Measurements from ENCODE around the gene BRMS1. TPM values are rescaled to one million over a fixed set of nuclear protein-coding genes. Genes with fewer than 3 reads are reported as not detected.

BRMS1 gene, protein sequence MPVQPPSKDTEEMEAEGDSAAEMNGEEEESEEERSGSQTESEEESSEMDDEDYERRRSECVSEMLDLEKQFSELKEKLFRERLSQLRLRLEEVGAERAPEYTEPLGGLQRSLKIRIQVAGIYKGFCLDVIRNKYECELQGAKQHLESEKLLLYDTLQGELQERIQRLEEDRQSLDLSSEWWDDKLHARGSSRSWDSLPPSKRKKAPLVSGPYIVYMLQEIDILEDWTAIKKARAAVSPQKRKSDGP
- total RNA-seq, result 49.1 and 54.2 TPM in 2 replicates

DNA sequence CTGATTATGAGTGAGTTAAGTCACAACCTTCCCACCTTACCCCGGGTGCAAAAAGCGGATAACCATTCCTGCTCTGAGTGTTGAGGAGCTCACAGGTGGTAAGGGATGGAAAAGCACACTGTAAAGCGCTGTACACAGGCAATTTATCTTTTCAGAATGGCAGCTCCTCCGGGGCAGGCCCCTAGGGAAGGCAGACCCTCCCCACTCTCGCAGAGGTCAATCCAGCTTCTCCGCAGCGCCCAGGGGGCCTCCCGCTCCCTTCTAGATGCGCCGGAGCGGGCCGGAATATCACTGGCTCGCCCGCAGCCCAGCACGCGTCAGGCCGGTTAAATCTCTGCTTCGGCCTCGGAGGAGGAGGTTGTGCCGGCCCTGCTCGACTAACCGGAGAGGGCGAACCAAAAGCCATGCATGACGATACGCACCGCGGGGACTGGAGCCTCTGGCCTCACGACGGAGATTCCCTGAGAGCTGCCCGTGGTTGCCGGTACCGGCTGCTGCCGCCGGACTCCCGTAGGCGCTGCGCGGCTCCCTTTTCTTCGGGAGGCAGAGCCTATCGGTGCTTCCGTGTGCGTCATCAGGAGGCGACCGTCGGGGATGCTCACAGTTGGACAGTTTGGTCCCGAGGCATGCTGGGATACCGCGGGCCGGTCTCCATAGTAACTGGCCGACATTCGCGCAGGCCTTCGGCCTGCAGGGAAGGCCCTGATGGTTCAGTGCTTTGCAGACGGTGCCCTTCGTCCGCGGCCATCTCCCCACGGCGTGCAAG, at the start of gene BRMS1:
TSS of gene BRMS1 (minus strand) at position 555 of the 766 bp plus-strand sequence. CDS start 2,870 bp downstream, outside the sequence.

DNA sequence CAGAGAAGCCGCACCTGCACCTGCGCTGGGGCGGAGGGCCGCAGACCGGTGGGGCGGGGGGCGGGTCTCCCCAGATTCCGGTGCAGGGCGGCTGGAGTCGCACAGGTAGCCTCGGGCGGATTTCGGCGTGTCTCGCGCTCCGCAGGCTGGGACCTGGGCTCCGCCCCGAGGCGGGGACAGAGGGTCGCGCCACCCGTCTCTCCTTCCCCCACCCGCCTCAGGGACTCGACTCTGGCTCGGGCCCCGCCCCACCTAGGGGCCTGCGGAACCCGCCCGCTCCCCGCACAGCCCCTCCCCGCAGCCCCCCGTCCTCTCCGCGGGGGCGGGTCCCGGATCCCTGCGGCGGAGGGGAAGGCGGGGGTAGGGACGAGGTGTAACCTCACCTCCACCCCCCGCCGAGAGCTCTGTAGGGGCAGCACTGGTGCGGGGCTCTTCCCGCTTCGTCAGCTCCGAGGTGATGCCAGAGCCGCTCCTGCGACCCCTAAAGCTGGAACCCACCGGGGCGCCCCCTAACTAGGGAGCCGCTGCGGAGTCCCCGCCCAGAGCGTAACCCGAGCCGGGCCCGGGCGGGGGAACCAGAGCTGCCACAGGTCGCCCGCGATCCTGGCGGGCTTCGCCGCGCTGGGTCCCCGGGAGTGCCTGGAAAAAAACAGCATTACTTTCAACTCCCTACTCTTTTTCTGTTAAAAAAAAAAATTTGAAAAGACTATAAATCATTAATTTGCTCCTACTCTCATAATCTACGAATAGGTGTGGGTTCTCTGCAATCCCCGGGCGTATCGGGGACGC, 26.9 kb upstream of the BRMS1 start, which contains the start of gene SLC29A2:
TSS of gene SLC29A2 (minus strand) at position 134 of the 789 bp plus-strand sequence. CDS start 169 bp downstream, outside the sequence.

DNA sequence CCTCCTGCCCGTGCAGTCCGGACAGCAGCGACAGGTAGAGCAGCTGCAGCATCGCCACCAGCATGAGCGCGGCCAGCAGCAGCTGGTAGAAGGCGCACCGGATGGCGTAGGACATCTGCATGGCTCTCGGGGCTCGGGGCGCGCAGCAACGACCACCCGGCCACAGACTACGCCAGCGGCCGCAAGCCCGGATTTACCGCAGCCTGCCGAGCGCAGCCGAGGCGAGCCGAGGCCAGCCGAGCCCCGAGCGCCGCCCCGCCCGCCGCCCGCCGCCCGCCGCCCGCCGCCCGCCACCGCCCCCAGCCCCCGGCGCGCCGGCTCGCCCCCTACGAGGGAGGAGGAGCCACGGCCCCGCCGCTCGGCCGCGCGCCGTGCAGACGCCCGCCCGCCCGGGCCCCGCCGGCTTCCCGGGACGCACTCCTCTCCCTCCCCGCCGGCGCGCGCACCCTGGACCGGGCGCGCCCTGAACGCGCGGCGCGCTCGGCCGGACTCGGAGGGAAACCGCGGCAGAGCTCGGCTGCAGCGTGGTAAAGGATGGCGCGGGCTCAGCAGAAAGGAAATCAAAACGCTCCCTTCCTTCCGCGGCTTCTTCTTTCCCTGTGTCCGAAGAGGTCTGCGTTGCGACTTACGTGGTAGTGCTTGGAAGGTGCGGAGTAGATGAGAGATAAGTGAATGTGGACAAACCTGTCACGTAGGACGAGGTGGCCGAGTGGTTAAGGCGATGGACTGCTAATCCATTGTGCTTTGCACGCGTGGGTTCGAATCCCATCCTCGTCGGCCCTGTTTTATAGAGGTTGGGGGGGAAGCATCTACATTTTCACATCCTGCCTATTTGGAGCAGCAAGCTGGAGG, 2.7 kb upstream of the BRMS1 start, which contains the start of gene B4GAT1:
TSS of gene B4GAT1 (minus strand) at position 205 of the 852 bp plus-strand sequence. CDS start at position 121, 84 bp downstream.

DNA sequence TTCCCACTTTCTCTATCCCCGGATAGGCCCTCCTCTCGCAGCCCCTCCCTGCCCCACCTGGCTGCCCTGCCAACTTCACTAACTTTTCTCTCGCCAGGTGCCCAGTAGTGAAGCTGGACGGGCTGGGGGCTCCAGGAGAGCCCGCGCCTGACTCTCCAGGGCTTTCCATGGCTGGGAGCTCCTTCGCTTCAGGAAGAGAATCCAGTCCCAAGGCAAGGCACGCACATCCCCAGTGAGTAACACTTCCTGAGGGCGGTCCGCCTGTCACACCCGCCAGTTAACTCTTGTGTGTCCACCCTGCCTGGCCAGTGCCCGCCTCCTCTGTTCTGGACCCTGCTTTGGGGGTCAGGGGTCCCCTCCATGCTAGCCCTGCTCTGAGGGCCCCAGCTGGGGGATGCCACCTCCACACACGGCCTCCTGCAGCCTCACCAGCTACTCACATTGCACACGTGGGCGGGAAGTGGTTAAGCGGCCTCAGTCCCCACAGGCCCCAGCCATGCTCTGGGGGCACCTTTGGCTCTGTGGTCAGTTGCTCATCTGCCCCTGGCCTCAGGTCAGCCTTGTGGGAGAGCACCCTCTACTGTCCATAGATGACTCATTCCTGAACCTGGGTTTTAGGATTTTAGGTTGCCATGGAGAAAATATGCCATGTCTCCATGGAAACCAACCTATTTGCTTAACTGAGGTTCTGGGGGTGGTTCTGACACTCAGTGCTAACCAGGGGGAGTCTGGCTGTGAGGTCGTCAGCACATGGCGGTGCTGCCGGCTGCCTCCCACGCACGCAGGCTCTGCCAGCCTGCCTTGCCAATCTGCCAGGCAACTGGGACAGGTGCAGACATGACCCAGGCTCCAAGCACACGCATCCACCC, 8.4 kb downstream of the BRMS1 start, which contains the start of gene RIN1:
TSS of gene RIN1 (minus strand) at position 201 of the 869 bp plus-strand sequence. CDS start at position 169, 32 bp downstream.

DNA sequence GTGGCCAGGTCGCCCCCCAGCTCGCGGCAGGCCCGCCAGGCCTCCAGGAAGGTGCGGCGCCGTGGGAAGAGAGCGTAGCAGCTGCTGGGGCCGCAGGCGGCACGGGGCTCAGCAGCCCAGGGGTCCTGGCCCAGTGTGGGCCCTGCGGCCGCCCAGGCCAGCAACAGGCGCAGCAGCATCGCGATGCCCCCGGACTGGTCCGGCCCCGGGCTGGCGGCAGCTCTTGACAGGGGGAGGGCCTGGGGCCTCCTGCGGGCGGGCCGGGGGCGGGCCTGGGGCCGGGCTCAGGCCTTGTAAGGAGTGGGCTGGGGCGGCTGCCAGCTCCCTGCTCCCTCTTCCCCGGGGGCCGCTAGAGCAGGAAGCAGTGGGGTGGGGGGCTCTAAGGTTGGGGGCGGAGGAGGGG, 28.1 kb downstream of the BRMS1 start, which contains the start of gene CD248:
TSS of gene CD248 (minus strand) at position 196 of the 403 bp plus-strand sequence. CDS start at position 179, 17 bp downstream.

DNA sequence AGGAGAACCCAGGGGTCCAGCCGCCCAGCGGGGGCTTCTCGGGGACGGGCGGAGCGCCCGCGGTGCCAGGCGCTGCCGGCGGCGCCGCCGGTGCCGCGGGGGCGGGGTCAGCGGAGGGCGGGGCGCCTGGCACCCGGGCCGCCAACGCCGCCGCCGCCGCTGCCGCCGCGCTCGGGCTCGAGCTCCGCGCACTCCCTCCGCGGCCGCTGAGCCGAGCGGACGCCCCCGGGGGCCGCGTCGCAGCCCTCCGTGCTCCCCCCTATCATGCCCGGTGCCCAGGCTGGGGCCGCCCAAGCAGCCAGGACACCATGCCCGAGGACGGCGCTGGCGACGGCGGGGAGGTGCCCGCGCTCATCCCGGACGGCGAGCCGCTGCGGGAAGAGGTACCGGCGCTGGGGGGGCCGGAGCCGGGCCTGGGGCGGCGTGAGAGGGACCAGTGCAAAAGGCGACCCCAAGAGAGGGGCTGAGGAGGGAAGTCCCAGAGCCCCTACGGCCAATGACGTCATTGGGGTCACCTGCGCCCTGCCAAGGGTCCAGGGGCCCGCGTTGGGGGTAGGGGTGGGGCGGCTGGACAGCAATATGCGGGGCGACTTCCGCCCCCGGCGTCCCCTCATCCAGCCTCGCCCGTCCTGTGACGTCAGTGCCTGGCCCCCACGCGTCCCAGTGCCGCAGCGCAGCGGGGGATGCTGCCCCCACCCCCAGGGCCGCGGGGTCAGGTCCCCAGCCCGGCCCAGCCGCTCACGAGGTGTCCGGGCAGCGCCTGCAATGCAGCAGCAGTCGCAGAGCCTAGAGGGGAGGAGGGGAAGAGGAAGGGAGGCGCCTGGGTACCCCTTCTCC, 53.0 kb downstream of the BRMS1 start, which contains the start of gene TMEM151A:
TSS of gene TMEM151A (plus strand) at position 189 of the 837 bp plus-strand sequence. CDS start at position 309, 120 bp downstream.

DNA sequence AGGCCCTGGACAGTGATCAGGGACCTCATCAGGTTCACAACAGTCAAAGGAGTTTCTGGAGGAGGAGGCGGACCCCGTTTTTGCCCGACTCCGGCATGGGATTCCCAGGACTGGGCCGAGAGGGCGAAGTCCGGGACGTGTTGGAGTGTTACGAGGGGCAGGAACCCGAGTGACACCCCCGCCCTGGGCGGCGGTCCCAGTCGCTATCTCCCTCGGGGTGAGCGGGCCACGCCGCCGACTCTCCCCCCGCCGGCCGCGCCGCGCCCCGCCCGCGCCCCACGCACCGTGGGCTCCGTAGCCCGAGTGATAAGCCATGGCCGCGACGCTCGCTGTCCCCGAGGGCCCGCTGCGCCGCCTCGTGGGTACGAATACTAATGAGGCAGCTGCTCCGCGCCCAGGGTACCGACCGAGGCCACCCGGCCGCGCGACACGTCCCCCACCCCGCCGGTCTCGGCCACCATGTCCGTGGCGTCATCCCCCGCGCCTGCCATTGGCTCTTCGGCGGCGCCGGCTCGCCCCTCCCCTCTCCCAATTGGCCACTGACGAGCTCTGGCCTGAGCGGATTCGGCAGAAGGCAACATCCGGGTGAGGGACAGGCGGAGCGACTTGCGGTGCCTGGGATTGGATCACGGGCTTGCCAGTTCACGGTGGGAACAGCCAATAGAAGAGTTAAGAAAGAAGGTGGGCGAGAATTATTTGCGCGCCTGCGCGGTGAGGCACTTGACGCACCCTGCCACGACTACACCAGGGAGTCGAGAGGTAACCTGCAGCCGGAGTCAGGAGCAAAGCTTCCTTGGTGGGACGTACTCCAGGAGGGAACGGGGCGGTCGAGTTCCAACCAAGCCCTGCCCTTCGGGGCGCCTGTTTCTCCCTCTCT, 56.0 kb downstream of the BRMS1 start, which contains the start of gene YIF1A:
TSS of gene YIF1A (minus strand) at position 473 of the 877 bp plus-strand sequence. CDS start at position 315, 158 bp downstream.

Other genes with a start within 250 kb of the BRMS1 start
- gene KLC2, start 87.4 kb downstream of the BRMS1 start, total RNA-seq, result 12.7 and 18.8 TPM in 2 replicates
- gene RAB1B, start 76.5 kb downstream of the BRMS1 start, total RNA-seq, result 47.9 and 58.0 TPM in 2 replicates
- gene CNIH2, start 66.9 kb downstream of the BRMS1 start, total RNA-seq, result 0.28 TPM in 1 of 2 replicates, not detected in the other
- gene YIF1A, start 56.0 kb downstream of the BRMS1 start, total RNA-seq, result 237 and 239 TPM in 2 replicates
- gene TMEM151A, start 53.2 kb downstream of the BRMS1 start, total RNA-seq, result under 0.01 and 0.18 TPM in 2 replicates
- 60.8 and 63.9 TPM in 2 replicates for gene CD248, start 28.1 kb downstream of the BRMS1 start, total RNA-seq
- 9.7 and 16.2 TPM in 2 replicates for gene RIN1, start 8.7 kb downstream of the BRMS1 start, total RNA-seq
- gene B4GAT1, start 2.5 kb upstream of the BRMS1 start, total RNA-seq, result 28.2 and 43.2 TPM in 2 replicates
- gene SLC29A2, start 26.7 kb upstream of the BRMS1 start, total RNA-seq, result 0.09 and 0.14 TPM in 2 replicates
- not detected in 2 replicates for gene NPAS4, start 75.9 kb upstream of the BRMS1 start, total RNA-seq
- gene MRPL11, start 93.7 kb upstream of the BRMS1 start, total RNA-seq, result 40.4 and 41.0 TPM in 2 replicates
- 16.1 and 22.7 TPM in 2 replicates for gene PELI3, start 121.8 kb upstream of the BRMS1 start, total RNA-seq
- gene DPP3, start 135.3 kb upstream of the BRMS1 start, total RNA-seq, result 37.3 and 48.8 TPM in 2 replicates
- gene BBS1, start 165.5 kb upstream of the BRMS1 start, total RNA-seq, result 19.1 and 27.7 TPM in 2 replicates
- 11.0 and 13.0 TPM in 2 replicates for gene ZDHHC24, start 200.9 kb upstream of the BRMS1 start, total RNA-seq
- gene ACTN3, start 201.8 kb upstream of the BRMS1 start, total RNA-seq, result 0.14 and 0.18 TPM in 2 replicates
- 15.9 and 21.3 TPM in 2 replicates for gene CTSF, start 223.5 kb upstream of the BRMS1 start, total RNA-seq
- gene CCDC87, start 248.0 kb upstream of the BRMS1 start, total RNA-seq, result 0.14 and 0.28 TPM in 2 replicates
- gene CCS, start 248.1 kb upstream of the BRMS1 start, total RNA-seq, result 51.1 and 60.2 TPM in 2 replicates